ENCODE results near the gene P2RX2. TPM values are rescaled to one million over a fixed set of nuclear protein-coding genes. Genes with fewer than 3 reads are reported as not detected.

P2RX2 gene
- total RNA-seq, 2 donors from 2014 or later = not detected

- Histone ChIP-seq H3K4me1 (ENCODE audit: control insufficient read depth in 1 of 2, low read depth in 2 of 2) (no peaks in the 10 kb centered on the region), H3K27me3 (replicated peaks; ENCODE audit: insufficient read depth) (no peaks in the 10 kb centered on the region), H3K9me3 (no peaks in the 10 kb centered on the region), H3K4me3 (no peak overlapping the region), H3K27ac (no peak overlapping the region), H3K36me3 (peaks cover 45% of the 10 kb centered on the region)
- no peak for TF ChIP-seq CTCF (IDR thresholded peaks at IDR 0.05)
- DNase-seq (ENCODE audit: low spot score) (no peak), ATAC-seq (ENCODE audit: insufficient number of reproducible peaks, low FRiP score, low read depth) (no peak)
These were observed 13.1 kb downstream of the P2RX2 start for GRCh38 chr12:132631666-132632065.

GRCh38 chr12:132632521-132633228, 14.1 kb downstream of the P2RX2 start:
- no peak for ATAC-seq (ENCODE audit: insufficient number of reproducible peaks, low FRiP score, low read depth)
- DNase-seq (ENCODE audit: low spot score) = no peak
- TF ChIP-seq CTCF (IDR thresholded peaks at IDR 0.05) = no peak
- Histone ChIP-seq H3K4me1 (ENCODE audit: control insufficient read depth in 1 of 2, low read depth in 2 of 2) (no peaks in the 10 kb centered on the region), H3K36me3 (peaks cover 55% of the 10 kb centered on the region), H3K27me3 (replicated peaks; ENCODE audit: insufficient read depth) (no peaks in the 10 kb centered on the region), H3K27ac (no peak overlapping the region), H3K9me3 (no peaks in the 10 kb centered on the region), H3K4me3 (no peak overlapping the region)

- no peaks in the 10 kb centered on the region for H3K4me1 ChIP-seq (ENCODE audit: control insufficient read depth in 1 of 2, low read depth in 2 of 2)
- DNase-seq (ENCODE audit: low spot score) = no peak
- no peak overlapping the region for H3K4me3 ChIP-seq
- H3K27me3 ChIP-seq (replicated peaks; ENCODE audit: insufficient read depth) = no peaks in the 10 kb centered on the region
- no peaks in the 10 kb centered on the region for H3K9me3 ChIP-seq
- no peak for ATAC-seq (ENCODE audit: insufficient number of reproducible peaks, low FRiP score, low read depth)
- no peak overlapping the region for H3K27ac ChIP-seq
- no peak for TF ChIP-seq CTCF (IDR thresholded peaks at IDR 0.05)
- peaks cover 58% of the 10 kb centered on the region for H3K36me3 ChIP-seq
These were observed 14.8 kb downstream of the P2RX2 start for GRCh38 chr12:132633398-132633797.

GRCh38 chr12:132633901-132634300, 15.3 kb downstream of the P2RX2 start:
- DNase-seq (ENCODE audit: low spot score) (no peak), ATAC-seq (ENCODE audit: insufficient number of reproducible peaks, low FRiP score, low read depth) (no peak)
- Histone ChIP-seq H3K27ac (no peak overlapping the region), H3K36me3 (peaks cover 58% of the 10 kb centered on the region), H3K27me3 (replicated peaks; ENCODE audit: insufficient read depth) (no peaks in the 10 kb centered on the region), H3K4me3 (no peak overlapping the region), H3K9me3 (no peaks in the 10 kb centered on the region), H3K4me1 (ENCODE audit: control insufficient read depth in 1 of 2, low read depth in 2 of 2) (no peaks in the 10 kb centered on the region)
- TF ChIP-seq CTCF (IDR thresholded peaks at IDR 0.05) = no peak

- ATAC-seq (ENCODE audit: insufficient number of reproducible peaks, low FRiP score, low read depth) = no peak
- Histone ChIP-seq H3K4me3 (no peak overlapping the region), H3K4me1 (ENCODE audit: control insufficient read depth in 1 of 2, low read depth in 2 of 2) (no peaks in the 10 kb centered on the region), H3K27ac (no peak overlapping the region), H3K27me3 (replicated peaks; ENCODE audit: insufficient read depth) (no peaks in the 10 kb centered on the region), H3K9me3 (no peaks in the 10 kb centered on the region), H3K36me3 (peaks cover 58% of the 10 kb centered on the region)
- DNase-seq (ENCODE audit: low spot score) = no peak
- TF ChIP-seq CTCF (IDR thresholded peaks at IDR 0.05) = no peak
These were observed 15.9 kb downstream of the P2RX2 start for GRCh38 chr12:132634411-132634990.
